HL-60 (cell line): ENCODE results near the gene NRXN3.
A peak's percentile ranks its signal among the peaks of the same experiment; 100 is the strongest.

Experiments
- DNase-seq, 2 experiments: peaks; one replicate each; pipeline ENCODE4 v3.0.0-alpha.2; 2010 to 2020; ENCODE audit warnings: low read depth in 1 of 2, low spot score in 1 of 2
- H3K27ac ChIP-seq: fragments of 250-450 bp; sonication (Bioruptor Pico); replicated peaks from 2 replicates; pipeline ENCODE4 v1.5.1; 2020; ENCODE audit warnings: mild to moderate bottlenecking, moderate library complexity
- H3K27me3 ChIP-seq: fragments of 250-450 bp; sonication (Bioruptor Pico); 2 replicates; pipeline ENCODE4 v1.5.1; 2021; ENCODE audit warnings: mild to moderate bottlenecking, moderate library complexity; ENCODE audit not compliant: insufficient read depth, poor library complexity, severe bottlenecking
- H3K4me3 ChIP-seq: replicated peaks from 2 replicates; pipeline ENCODE4 v1.5.1; 2011; ENCODE audit warnings: mild to moderate bottlenecking, control low read depth, low read length; ENCODE audit not compliant: insufficient read depth
- CTCF ChIP-seq: IDR thresholded peaks from one replicate; pipeline ENCODE4 v1.5.1; 2011; ENCODE audit warnings: low read length, control low read depth, inconsistent platforms; ENCODE audit not compliant: insufficient read depth
- GABPA ChIP-seq: IDR thresholded peaks from 2 replicates; pipeline ENCODE4 v1.6.1; 2012; ENCODE audit warnings: low read depth
- POLR2AphosphoS5 ChIP-seq: IDR thresholded peaks from 2 replicates; pipeline ENCODE4 v1.6.1; 2012; ENCODE audit warnings: low read depth
- SPI1 ChIP-seq: IDR thresholded peaks from 2 replicates; pipeline ENCODE4 v1.6.1; 2012; ENCODE audit warnings: low read depth, mild to moderate bottlenecking, borderline replicate concordance
- TF ChIP-seq, protein P1 (sequence below): IDR thresholded peaks from 2 replicates; pipeline ENCODE4 v1.6.1; 2012; ENCODE audit warnings: low read depth; ENCODE audit not compliant: insufficient replicate concordance

NRXN3 gene

GRCh38 chr14:78834766-78835451 lies 664.7 kb downstream of the NRXN3 start:
- TF ChIP-seq CTCF, result no peak
- no peak for TF ChIP-seq SPI1
- no peak for TF ChIP-seq GABPA
- TF ChIP-seq, protein P1, sequence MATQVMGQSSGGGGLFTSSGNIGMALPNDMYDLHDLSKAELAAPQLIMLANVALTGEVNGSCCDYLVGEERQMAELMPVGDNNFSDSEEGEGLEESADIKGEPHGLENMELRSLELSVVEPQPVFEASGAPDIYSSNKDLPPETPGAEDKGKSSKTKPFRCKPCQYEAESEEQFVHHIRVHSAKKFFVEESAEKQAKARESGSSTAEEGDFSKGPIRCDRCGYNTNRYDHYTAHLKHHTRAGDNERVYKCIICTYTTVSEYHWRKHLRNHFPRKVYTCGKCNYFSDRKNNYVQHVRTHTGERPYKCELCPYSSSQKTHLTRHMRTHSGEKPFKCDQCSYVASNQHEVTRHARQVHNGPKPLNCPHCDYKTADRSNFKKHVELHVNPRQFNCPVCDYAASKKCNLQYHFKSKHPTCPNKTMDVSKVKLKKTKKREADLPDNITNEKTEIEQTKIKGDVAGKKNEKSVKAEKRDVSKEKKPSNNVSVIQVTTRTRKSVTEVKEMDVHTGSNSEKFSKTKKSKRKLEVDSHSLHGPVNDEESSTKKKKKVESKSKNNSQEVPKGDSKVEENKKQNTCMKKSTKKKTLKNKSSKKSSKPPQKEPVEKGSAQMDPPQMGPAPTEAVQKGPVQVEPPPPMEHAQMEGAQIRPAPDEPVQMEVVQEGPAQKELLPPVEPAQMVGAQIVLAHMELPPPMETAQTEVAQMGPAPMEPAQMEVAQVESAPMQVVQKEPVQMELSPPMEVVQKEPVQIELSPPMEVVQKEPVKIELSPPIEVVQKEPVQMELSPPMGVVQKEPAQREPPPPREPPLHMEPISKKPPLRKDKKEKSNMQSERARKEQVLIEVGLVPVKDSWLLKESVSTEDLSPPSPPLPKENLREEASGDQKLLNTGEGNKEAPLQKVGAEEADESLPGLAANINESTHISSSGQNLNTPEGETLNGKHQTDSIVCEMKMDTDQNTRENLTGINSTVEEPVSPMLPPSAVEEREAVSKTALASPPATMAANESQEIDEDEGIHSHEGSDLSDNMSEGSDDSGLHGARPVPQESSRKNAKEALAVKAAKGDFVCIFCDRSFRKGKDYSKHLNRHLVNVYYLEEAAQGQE, result no peak
- no peak for TF ChIP-seq POLR2AphosphoS5
- Histone ChIP-seq H3K27ac (no peak overlapping the region), H3K4me3 (no peak overlapping the region), H3K27me3 (no peaks in the 10 kb centered on the region)
- no peak for DNase-seq

DNA sequence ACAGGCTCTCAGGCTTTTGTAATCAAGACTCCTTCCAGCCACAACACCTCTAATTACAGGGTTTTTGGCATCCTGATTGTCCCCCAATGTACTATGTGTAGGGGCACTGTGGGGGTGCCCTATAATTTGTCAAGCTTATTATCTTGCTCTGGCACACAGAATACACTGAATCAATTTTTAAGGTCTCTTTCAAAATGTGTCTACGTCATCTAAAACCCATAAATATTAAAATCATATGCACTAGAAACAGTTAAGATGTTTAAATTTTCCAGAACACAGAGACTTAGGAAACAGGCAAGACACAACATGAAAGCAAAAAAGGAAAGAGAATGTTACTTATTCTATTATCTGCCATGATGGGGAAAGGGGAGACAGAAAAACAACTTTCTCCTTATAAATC lies 665.7 kb downstream of the NRXN3 start:
- no peak overlapping the region for H3K4me3 ChIP-seq
- no peaks in the 10 kb centered on the region for H3K27me3 ChIP-seq
- no peak overlapping the region for H3K27ac ChIP-seq
- TF ChIP-seq, protein P1, result no peak
- no peak for TF ChIP-seq POLR2AphosphoS5
- TF ChIP-seq SPI1, result no peak
- no peak for TF ChIP-seq GABPA
- TF ChIP-seq CTCF, result no peak
- no peak for DNase-seq

GRCh38 chr14:78836777-78837176 lies 666.6 kb downstream of the NRXN3 start:
- peak; percentile 4 to 35 for DNase-seq
- H3K27me3 ChIP-seq, result no peaks in the 10 kb centered on the region
- TF ChIP-seq GABPA (no peak), SPI1 (no peak), POLR2AphosphoS5 (no peak), CTCF (no peak)
- TF ChIP-seq, protein P1, result no peak
- no peak overlapping the region for H3K27ac ChIP-seq
- H3K4me3 ChIP-seq, result no peak overlapping the region
